ENCODE data around the gene LY6G6C.
A peak's percentile ranks its signal among the peaks of the same experiment; 100 is the strongest.

LY6G6C gene

DNA sequence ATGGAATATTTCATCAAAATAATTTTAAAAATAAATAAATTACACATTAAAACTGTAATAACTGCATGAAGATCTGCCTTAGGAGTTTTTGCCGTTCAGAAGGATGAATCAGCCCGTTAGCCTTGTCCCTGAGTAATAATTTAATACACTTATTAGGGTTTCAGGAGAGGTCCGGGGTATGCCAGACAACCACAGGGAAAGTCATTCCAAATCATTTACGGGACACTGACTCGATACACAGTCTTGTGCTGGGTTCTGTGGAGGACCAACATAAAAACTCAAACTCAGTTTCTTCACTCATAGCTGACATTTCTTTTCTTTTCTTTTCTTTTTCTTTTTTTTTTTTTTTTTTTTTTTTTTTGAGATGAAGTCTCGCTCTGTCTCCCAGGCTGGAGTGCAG, 15.6 kb downstream of the LY6G6C start:
- DNase-seq (ENCODE audit: low spot score) = no peak

DNA sequence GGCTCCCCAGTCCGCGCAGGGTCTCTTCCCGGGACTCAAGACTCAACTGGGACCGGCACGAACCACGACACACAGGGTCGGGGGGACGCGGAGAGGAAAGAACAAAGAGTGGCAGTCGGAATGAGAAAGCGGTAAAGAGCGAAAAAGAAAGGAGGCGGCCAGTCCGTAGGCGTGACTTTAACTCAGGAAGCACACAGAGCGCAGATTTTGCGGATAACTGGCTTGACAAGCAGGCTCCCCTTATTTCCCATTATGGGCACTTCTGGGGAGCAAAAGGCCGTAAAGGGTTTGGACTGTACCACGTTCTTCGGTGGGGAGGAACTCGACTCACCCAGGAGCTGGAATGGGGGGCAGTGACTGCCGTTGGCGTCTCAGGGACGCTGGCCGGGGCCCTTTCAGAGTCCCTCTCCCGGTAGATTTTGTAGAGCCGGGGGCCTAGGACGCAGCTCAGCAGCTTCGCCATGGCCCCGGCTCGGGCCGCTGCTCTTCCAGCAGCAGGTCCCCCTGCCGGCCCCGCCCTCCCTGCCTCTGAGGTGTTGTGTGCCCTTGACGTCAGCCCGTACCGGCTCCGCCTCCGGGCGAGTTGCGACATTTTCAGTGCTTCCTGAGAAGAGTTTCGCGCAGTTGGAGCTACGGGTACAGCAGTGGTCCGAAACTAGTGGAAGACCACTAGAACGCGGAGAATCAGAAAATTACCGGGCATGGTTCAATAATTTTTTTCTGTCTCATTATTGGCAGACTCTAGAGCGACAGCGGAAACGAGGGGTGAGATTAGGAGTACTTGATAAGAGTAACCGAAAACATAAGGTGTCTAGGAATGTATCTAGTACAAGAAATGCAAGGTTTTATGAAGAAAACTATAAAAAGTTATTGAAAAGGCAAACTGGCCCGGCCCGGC, 18.5 kb downstream of the LY6G6C start, which contains the start of gene ABHD16A:
TSS of gene ABHD16A (minus strand) at position 506 of the 898 bp plus-strand sequence. CDS start at position 463, 43 bp downstream.
- peak; percentile 99 for DNase-seq (ENCODE audit: low spot score)

DNA sequence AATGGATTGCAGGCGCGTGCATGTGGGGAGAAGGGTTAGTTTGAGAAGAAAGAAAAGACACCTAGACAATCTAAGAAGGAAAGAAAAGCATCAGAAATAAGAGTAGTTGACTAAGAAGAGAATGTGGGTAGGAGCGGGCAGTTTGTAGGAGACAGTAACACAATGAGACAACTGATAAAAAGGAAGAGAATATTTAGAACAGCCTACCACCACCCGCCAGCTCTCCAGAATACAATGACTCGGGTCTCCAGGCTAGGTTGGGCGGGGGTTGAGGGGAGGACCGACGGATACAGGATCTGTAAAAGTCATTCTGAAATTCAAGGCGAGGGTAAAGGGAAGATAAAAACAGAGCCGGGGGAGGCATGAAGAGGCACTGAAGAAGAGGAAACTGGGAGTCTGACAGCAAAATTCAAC, 19.1 kb downstream of the LY6G6C start:
- no peak for DNase-seq (ENCODE audit: low spot score)

DNA sequence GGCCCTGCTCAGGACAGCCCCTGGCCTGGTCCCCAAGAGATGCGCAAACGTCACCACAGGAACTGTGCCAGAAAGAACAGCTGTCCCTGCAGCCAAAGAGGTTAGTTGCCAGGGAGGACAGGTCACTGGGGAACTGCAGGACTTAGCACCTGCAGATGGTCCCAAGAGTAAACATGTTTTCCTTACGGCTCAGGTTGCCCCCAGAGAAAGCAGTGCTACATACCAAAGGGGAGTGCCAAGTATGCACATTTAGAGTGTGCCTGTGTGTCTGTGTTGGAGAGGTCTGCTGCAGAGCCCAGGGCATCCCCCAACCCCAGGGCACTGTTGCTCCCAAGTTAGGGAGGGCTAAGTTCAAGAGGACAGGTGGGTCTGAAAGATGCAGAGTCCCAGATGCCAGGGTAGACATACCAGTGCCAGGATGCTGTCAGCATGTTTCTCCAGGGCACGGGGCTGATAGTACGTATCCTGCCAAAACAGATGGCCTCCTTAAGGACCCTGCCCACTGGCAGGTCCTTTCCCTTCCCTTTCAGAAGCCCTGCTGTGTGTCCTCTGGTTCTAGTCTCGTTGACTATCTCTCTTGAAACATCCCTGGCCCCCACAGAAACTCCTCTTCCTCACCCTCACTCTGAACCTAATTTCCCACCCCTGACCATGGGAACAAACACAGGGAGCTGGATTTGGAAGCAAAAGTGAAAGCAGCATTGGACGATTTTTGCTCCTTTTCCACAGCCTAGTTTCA, 19.7 kb downstream of the LY6G6C start:
- peak; percentile 42 for DNase-seq (ENCODE audit: low spot score)

DNA sequence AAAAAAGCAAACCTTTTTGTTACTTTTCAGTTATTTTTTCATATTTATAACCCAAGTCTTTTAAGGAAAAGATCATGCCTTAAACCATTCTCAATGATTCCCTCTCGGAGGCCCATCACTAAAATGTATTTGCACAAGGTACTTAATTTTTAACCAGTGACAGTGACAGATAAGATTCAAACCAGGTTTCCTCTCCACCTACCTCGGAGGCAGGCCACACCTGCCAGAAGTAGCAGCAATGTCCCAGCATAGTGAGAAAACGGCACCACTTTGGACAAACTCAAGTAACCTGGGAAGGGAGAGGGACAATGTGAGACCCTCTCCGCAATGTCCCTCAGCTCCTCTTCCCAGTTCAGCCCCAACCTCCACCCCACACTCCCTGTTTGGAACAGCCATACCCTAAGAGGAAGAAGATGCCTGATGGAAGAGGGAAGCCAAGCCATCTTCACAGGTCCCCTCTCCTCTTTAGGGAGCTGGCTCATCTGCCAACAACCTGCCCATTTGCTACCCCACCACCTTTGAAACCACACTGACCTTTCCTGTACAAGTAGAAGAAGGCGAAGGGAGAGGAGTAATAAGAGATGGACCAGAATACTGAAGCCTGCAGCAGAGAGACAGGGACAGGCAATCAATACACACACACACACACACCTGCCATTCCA, 20.7 kb downstream of the LY6G6C start:
- no peak for DNase-seq (ENCODE audit: low spot score)

DNA sequence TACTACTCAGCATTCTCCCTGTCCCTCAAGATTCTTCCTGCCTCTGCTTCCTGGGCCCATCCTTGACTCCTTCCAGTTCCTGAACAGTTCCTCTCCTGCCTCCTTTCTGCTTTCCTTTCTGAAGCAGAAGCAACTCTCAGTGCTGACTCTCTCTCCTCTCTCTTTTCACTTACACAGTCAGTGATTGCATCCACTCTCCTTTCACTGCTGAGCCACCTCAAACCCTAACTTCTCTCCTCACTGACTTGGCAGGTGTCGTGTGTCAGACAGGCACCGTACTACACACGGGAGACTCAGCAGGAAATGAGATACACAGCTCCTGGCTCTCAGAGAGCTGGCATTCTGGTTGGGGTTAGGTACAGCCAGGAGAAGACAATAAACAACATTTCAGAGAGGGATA, 24.0 kb downstream of the LY6G6C start:
- no peak for DNase-seq (ENCODE audit: low spot score)

DNA sequence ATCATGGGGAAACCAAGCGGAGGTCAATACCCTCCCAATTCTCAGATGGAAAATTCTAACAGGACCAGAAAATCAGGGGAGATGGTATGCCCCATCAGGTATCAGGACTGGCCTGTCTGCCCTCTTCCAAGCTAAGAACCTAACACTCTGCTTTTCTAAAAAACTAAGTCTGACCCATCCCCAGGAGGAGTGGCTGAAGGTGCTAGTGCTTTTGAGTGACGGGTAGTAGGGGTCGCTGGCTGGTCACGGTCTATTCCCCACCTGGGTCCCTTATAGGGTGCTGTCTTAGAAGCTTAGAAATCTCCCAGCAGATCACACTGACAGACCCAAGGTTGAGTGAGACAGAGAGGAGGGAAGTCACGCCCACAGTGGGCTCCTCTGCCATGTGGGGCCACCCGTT, 28.0 kb downstream of the LY6G6C start:
- no peak for DNase-seq (ENCODE audit: low spot score)

DNA sequence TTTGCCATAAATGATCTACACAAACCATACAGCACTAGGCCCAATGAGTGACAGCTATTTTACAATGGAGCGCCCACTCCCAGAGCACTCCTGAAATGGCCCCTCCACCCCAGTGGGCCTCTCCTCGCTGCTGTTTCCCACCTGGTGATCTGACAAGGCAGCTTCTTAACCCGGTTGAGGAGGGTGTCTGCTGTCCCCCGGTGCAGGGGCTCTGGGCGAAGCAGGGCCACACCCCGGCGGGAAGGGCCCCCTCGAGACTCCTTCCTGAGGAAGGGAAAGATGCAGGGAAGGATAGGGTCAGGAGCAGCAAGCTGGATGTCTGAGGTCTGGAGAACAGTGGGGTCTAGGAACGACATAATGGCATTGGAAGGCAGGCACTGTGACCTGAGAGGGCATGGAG, 28.7 kb downstream of the LY6G6C start:
- no peak for DNase-seq (ENCODE audit: low spot score)

DNA sequence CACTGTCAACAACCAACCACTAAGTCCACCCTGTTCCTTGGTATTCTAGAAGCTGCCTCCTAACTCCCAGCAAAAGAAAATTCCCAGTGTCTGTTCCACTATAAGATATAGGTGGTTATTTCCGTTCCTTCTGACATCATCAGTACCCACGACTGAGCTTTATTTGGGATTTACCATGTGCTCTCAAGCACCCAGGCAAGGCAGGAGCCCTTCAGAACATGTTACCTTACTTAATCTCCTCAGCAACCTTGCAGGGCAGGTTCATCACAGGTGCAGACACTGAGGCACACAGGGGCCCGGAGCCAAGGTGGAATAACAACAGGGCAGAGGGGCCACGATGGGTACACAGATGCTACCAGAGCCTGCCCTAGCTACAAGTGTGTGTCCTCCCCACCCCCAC, 29.2 kb downstream of the LY6G6C start:
- DNase-seq (ENCODE audit: low spot score) = no peak

DNA sequence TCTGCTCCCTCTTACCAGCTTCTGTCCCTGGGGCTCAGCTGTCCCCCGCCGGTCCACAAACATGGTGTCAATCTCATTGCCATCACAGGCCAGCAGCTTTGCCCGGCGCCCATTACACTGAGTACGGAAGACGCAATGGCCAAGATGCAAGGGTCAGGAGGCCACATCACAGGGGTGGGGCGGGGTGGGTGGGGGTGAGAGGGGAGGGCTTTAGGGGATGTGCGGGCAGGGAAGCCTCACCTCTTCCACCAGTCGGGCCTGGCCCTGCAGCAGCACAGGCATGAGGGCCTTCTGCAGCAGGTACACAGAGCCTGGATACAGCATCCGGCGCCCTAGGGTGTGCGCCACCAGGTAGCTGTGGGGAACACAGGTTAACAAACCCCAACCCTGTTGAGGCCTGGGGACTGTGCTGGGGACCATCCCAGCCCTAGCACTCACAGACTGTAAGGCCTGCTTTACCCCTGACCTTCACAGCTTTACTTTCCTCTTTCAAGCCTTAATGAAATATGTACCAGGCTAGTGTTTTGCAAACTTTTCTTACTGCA, 29.9 kb downstream of the LY6G6C start:
- DNase-seq (ENCODE audit: low spot score) = no peak

DNA sequence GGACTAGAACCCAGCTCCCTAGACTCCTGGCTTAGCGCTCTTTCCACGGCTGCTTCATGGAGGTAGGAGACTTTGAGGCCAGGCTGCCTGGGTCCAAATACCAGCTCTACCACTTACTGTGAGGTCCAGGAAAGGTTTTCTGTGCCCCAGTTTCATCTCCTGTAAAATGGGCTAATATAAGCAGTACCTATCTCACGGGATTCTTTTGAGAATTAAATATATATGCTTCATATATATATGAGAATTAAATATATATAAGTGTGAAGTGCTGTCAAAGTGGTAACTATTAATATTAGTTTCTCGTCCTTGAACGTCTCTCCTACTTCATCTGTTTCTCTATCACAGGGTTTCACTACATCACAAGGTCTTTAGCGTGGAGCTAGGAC, 30.5 kb downstream of the LY6G6C start:
- no peak for DNase-seq (ENCODE audit: low spot score)

DNA sequence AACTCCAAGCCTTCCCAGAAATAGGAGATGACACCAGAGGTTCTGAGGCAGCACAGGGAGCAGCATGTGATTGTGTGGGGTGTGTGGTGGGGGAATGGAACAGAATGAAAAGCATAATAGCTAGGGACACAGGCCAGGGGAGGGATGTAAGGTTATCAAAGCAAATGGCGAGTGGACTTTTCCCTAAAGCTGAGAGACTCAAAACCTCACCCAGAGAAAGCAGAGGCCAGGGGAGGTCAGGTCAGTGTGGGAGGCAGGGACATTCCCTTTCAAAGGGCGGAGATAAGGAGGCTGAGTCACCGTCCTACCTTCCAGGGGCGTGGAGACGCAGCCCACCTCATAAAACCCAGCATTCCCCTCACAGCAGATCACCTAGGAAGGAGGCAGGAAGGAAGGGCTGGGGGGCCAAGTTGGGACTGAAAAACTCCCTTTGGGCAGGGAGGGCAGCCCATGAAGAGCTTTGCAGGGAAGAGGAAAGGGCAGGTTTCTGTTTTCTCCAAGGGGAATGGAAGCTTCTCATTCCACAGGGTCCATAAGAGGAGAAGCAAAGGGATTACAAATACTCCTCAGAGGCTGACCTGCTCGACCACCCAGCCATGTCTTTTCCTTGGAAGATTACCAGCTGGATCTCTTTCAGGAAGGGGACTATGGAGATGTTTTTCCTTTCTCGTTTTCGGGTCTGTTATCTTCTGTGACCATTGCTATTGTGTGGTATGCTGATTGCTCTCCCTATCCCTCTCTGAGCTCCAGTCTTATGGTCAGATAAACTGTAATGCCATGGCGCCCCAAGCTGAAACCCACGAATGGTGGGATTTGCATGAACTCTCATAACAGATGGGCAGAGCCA, 31.1 kb downstream of the LY6G6C start:
- DNase-seq (ENCODE audit: low spot score) = no peak

DNA sequence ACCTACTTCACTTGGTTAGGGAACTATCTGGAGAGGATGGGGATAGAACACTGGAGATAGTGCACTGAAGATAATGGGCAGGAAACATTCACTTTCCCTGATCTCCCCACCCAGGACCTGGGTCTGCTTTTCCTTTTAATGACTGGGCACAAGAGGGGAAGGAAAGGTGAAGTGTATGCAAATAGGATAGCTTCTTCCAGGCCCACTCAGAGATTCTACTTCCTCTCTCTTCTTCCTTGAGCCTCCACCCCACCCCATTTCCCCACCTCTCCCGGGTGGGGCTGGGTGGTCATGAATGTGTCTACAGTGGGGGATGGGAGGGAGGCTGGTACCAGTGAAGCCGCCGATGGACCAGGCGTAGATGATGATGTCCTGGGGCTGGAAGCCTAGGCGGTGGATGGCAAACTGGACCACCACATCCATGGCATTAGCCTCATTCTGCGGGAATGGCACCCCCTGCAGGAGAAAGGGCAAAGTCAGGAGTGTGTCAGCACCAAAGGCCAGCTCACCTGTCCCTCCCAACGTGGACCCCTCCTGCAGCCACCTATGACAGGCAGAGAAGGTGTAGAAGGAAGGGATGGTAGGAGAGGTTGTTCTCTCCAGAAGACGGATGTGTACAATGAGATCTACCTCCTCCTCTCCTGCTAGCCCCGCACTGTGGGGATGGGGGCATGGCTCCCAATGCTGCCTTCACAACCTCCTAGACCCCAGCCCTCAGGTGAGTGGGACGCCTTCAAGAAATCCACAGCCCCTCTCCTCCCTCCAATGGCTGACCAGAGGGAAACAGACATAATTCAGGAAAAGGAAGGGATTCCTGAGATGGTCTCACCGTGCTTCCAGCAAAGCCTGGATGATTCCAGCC, 32.1 kb downstream of the LY6G6C start:
- peak; percentile 21 for DNase-seq (ENCODE audit: low spot score)

DNA sequence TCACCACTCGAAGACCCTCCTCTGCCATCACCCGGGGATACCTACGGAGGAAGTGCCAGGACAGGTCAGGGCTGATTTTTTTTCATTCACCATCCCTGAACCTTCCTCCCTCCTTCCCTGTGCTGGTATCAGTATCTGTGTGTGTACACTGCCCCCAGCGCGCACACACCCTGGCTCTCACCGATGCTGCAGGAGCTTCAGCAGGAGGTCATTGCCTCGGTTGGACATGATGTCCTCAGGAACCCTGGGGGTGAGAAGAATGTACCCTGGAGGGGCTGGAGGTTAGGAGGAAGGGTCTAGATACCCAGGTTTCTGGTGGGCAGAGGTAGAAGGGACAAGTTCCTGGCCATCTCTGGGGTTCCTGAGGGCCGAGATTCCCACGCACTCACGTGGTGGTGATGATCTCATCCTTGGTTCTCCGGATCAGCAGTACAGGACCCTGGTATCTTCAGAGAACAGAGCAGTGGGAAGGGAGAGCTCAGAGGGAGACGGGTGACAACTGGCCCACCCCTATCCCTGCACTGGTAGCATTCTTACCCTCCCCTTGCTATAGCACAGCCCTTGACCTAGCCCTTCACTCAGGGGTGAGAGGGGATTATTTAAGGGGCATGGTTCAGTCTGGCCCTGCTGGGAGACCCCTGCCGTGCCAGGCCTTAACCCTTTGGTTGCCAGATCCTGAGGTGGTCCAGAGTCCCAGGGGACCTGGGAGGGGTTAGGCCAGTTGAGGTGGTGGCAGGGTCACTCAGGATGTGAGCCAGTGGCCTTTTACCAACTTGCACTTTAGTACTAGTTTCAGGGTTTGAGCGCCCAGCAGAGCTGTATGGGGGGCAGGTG, 33.5 kb downstream of the LY6G6C start:
- no peak for DNase-seq (ENCODE audit: low spot score)

DNA sequence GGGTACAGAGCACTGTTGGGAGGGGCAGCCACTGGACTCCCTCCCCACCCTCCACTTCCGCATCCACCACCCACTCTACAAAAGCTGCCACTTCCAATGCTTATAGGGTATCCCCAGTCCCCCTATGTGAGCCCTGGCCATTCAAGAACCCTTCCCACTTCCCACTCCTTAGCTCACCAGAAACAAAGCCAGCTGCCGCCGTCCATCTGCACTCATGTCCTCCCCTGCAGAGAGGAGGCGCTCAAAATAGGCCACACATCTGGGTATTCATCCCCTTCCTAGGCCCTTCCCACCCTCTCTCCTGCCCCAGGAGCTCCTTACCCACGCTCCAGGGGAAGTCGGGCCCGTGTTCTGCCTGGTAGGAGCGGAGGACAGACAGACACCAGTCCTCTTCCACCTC, 34.2 kb downstream of the LY6G6C start:
- no peak for DNase-seq (ENCODE audit: low spot score)

DNA sequence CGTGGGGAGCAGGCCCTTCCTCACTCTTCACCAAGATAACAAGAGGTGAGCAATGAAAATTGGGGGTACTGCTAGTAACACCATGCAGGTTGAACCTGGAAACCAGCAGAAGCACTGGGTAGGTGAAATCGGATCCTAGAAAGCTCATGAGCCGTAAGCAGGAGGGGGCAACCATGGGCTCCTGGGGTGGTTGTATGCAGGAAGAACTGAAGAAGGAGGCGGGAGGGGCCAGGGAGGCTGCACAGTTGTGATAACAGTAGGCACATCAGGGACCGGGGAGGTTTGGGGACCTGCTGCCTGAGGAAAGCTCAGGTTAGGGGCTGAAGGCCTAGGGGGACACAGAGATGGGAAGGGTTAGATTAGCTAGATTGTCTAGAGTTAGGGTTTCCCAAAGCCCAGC, 35.1 kb downstream of the LY6G6C start:
- DNase-seq (ENCODE audit: low spot score) = no peak

DNA sequence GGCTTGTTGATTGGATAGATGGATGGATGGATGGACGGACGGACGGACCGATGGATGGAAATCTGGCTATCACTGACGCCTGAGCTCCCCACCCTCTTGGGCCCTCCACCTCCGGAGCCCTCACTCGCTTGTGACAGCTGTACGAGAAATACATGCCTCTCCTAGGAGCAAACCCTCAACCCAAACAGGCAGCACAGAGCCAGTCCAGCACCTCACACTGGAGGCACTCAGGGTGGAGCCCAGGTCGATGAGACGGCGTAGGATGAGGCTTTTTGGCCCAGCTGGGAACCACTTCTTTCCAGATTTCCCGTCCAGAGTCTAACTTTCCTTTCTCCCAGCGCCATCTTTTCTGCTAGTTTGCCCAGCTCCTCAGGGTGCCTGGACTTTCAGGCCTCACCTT, 38.0 kb downstream of the LY6G6C start:
- DNase-seq (ENCODE audit: low spot score) = no peak

DNA sequence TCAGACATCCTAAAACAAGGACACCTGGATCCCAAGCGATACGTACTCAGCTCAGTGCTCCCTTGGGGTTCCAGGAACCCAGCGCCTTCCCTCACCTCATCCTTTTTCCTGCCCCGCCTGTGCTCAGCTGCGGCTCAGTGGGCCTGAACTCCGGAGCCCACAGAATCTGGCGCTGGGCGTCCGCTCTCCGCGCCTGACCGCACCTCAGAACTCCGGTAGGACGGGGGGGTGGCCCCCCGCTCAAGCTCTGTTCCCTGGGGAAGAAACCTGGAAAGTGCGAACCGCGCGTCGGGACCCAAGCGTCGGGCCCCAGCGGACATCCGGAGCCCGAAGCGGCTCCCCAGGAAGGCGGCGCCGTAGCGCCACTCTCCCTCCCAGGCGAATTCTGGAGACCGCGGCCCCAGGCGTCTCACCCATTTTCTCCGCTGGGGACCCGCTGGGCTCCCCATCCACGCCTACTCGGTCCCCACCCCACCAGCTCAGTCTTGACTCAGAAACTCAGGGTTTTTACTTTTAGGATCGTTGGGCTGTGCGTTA, 40.3 kb downstream of the LY6G6C start:
- DNase-seq (ENCODE audit: low spot score) = peak; percentile 80
